Sciatic nerve (tissue), 2 donors: Measurements from ENCODE around the gene CRYBB2. TPM values are rescaled to one million over a fixed set of nuclear protein-coding genes. Genes with fewer than 3 reads are reported as not detected.
A peak's percentile ranks its signal among the peaks of the same experiment; 100 is the strongest.
"Not testable (repeated sequence)": the region's sequence is repeated elsewhere in the genome, so short reads cannot be mapped to it uniquely, and the experiment has no call there.

ENCODE experiments used
- ATAC-seq: fragments of 200-7000 bp; cut with Tn5 transposase; one replicate; pipeline ENCODE4 v1.9.1; 2020; ENCODE audit warnings: mild to moderate bottlenecking, moderate library complexity
- DNase-seq: peaks from one replicate; pipeline ENCODE4 v3.0.0-alpha.2; 2020; ENCODE audit warnings: low spot score
- intact Hi-C: fragments of 100-400 bp; cut with DNase I; formaldehyde crosslinking; loops from one replicate; pipeline ENCODE4 v1.14.2; 2022
- total RNA-seq: library from RNA; stranded (reverse); fragmentation: NEBNext Ultra II Directional; extraction: Animal tissue kit (Norgen Biotek cat#: 25700); gene quantifications from one replicate; pipeline ENCODE4 v1.2.1, GENCODE V29; 2021
- donor health status: DM: no; HTN: no; CAD: no.
- donor health status: DM: no; HTN: no; CAD: no.

The CRYBB2 gene
- total RNA-seq, 1 donor from 2014 or later = not detected

DNA sequence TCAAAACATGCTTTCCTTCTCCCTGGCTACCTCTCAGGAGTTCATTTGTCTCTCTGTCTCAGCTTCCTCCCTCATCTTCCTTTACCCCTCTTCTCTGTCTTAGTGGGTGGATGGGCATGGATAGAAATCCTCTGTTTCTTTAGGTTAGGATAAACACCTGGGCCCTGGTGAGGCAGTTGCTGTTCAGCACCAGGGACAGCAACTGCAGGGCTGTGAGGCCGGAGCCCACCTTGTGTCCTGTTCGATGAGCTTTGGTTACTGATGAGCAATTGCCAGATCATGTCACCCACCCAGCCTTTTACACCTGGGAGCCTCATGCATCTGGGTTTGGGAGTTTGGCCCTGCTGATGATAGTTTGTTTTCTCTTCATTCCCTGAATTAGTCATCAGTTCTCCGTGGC is 25.9 kb upstream of the CRYBB2 start:
- ATAC-seq (no peak), DNase-seq (no peak)
- intact Hi-C loops = no loop called here

DNA sequence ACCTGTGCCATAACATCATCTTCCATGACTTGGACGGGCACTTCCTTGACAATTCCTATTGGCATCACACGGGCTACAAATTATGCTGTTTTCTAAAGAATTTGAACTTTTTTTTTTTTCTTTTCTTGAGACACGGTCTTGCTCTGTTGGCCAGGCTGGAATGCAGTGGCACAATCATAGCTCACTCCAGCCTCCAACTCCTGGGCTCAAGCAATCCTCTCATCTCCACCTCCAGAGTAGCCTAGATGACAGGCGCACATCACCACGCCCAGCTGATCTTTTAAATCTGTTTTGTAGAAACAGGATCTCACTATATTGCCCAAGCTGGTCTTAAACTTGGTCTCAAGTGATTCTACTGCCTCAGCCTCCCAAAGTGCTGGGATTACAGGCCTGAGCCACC is 23.1 kb upstream of the CRYBB2 start:
- ATAC-seq (no peak), DNase-seq (no peak)
- intact Hi-C loops = no loop called here

DNA sequence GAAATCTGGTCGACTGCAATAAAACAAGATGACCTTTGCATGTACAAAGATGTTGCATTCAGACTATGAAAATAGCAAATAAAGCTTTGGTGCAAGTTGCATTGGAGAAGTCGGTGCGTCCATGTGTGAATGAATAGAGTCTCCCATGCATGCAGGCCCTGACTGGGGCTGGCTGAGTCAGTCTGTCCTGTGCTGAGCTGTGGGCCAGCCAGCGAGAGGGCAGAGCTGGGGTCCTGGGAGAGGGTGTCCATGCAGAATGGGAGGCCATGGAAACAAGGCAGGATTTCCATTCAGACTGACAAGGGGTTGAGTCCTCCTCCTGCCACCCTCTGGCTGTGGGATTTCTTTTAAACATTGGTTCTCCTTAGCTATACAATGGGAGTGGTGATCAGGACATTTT is 22.1 kb upstream of the CRYBB2 start:
- DNase-seq (no peak), ATAC-seq (no peak)

DNA sequence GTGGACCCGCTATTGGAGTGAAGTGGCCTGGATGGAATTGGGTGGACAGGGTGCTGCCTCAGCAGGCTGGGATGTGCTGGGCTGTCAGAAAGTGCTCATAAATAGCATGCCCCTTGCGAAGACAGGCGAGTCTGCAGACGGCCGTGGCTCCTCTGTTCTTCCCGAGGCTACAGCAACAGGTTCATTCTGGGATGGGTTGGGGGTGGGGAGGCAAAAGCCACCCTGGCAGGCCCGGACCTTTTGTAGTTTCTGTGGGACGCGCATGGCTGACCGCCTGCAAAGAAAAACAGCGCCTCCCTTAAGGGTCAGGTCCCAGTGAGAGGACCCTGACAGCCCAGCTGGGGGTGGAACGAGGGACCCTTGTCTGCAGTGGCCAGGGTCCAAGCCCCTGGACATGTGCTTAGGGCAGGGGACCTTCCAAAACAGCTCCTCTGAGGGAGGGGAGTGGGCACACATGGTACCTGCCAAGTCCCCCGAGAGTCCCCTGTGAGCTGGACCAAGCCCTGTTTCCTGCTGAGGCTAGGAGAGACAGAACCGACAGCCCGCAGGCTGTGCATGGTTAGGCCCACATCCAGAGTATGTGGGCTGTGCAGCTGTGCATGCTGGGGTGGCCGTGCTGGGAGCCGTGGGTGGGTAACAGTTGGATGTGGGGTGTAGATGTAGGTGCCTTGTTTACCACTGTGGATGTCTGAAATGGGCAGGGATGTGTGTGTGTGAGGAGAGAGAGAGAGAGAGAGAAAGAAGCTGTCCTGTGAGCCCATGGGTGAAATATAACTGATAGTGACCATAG is 19.5 kb upstream of the CRYBB2 start, which contains the start of gene CRYBB3:
Gene CRYBB3 (plus strand): TSS at position 128 of the 790 bp plus-strand sequence. CDS start 1,539 bp downstream, outside the sequence.
- intact Hi-C loops = no loop called here
- DNase-seq = no peak
- ATAC-seq = no peak

More for the DNA sequence above, 22.1 kb upstream of the CRYBB2 start:
- intact Hi-C loops = no loop called here

DNA sequence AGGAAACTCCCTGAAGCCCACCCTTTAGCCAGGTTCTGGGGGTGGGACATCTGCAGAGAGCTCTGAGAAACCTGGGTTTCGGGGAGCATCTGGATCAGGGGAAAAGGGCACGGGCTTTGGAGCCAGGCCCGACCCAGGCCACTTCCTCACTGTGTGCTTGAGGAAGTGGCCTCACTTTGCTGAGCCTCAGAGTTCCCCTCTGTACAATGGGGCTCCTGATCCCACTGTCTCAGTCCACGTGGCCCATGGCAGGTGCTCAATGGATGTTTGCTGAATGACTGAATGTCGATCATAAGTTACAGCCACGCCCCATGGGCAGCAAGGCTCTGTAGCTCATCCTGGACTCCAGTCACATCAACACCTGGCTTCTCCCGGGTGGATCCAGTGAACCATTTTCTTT is 18.5 kb upstream of the CRYBB2 start:
- no peak for DNase-seq
- ATAC-seq = no peak
- intact Hi-C loops = no loop called here

DNA sequence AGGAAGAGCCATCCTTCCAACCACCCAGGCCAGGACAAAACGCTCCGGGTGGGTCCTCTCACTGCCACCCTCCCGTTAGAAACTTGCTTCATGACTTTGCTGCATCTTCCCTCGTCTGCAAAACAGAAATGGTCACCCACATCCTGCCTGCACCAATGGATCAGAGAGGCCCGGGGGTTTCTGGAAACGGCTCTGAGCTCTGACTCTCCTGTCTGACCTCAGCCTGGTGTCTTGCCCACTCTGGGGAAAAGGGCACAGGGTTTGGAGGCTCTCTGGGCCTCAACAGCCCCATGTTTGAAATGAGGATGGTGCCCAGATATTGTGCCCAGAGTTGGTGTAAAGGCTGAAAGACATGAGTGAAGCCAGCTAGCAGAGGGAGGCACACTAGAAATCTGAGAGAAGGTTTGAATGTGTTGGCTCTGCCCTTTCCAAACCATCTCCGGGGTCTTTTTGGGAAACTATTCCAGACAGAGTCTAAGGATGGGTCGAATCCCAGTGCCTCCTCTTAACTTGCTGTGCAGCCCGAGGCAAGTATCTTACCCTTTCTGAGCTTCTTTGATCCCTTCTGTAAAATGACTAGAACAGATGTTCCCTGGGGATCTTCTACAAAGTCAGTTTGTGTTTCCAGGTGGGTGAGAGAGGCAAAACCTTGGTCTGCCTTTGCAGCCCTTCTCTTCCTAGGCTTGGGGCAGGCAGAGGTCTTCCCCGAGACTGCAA is 17.7 kb upstream of the CRYBB2 start:
- intact Hi-C loops = no loop called here
- DNase-seq (no peak), ATAC-seq (no peak)

DNA sequence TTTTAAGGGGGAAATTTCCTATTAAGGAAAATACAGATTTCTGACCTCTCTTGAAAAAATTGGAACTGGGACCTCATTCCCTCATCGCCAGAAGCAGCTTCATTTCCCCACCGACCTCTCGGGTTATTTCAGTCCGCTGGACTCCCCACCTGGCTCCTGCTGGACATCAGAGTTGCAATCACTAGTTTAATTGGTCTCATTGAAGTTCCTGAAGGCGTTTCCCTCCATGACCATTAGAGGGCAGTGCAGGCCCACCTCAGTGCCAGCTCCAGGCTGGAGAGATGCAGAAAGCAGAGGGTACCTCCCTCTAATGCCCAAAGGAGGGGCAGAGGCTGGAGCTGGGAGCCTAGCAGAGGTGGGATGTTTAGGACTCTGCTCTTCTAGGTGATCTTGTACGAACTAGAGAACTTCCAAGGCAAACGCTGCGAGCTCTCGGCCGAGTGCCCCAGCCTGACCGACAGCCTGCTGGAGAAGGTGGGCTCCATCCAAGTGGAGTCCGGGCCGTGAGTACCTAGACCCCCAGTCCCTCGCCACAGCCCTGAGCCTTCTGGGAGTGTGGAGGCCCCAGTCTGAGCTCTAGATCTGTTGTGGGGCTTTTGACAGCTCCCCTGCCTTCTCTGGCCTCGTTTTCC is 17.0 kb upstream of the CRYBB2 start:
- ATAC-seq (peak; percentile 68), DNase-seq (peak; percentile 76)
- intact Hi-C loops = no loop called here

DNA sequence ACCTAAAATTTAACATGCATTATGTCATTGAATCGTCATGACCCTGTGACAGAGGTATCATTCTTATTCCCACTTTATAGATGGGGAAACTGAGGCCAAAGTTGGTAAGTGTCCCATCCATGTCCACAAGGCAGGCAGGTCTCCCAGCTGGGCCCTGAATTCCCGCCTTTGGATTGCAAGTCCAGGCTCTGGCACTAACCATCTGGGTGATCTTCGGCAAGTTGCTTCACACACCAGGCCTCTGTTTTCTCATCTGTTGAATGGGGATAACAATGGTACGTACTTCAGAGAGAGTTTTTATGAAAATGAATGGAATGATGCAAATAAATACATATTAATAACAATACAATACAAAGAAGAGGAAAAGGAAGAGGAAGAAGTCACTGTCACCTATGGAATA is 16.4 kb upstream of the CRYBB2 start:
- DNase-seq (no peak), ATAC-seq (no peak)
- intact Hi-C loops = no loop called here

DNA sequence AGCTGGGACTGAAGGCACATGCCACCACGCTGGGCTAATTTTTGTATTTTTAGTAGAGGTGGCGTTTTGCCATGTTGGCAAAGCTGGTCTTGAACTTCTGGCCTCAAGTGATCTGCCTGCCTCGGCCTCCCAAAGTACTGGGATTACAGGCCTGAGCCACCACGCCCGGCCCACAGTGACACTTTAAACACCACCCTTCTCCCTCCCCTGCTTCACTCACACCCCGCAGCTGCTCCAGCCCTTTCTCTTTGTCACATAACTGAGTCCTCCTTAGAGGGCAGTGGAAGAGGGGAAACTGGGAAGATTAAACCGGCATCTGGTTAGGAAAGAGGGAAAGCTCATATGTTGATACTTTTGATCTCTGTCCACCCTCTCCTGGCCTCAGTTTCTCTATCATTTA is 14.9 kb upstream of the CRYBB2 start:
- DNase-seq, intact Hi-C loops, ATAC-seq: not testable (repeated sequence)

DNA sequence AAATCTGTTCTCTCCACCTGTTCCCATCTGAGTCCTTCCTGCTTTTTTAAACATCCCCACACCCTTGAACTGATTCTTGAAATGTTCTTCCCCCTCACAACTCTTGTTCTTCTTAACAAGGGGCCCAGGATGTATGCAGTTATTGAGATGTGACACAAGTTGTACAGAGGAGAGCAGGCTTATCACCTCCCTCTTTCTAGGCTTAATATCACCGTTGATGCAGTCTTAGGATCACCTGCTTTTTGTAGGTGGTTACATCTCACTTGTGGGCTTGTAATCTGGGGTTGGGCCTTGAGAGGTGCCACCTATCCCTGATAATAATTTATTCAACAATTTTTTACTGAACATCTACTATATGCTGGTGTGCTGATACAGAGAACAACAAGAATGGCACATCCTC is 13.6 kb upstream of the CRYBB2 start:
- ATAC-seq (no peak), DNase-seq (no peak)
- intact Hi-C loops = no loop called here

DNA sequence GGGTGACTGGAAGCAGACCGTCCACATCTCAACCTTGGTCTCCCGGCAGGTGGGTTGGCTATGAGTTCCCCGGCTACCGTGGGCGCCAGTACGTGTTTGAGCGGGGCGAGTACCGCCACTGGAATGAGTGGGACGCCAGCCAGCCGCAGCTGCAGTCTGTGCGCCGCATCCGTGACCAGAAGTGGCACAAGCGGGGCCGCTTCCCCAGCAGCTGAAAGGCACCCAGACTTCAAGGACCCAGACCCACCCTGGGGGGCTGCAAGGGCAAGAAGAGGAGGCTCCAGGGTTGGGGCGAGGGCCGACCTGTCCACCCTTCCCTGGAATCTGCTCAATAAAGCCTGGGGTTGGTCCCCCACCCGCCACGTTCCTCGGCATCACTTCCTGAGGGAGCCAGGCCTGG is 12.4 kb upstream of the CRYBB2 start:
- intact Hi-C loops = no loop called here
- ATAC-seq (no peak), DNase-seq (no peak)

DNA sequence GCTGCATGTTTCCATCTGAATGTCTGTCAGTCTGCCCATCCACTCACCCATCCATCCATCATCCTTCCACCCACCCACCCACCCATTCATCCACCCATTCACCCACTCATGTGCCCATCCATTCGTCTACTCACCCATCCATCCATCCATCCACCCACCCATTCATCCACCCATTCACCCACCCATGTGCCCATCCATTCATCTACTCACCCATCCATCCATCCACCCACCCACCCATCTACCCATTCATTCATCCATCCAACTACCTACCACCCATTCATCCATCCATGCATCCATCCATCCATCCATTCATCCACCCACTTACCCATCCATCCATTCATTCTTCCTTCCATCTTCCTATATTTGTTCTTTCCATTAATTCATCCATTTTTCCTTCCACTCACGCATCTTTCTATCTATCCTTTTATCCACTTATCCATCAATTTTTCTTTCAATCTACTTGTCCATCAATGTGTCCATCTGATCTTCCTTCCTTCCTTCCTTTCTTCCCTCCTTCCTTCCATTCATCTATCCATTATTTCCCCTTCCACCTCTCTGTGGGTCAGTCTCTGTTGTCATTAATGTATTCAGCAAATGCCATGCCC is 11.8 kb upstream of the CRYBB2 start:
- no peak for ATAC-seq
- no peak for DNase-seq
- intact Hi-C loops = no loop called here

DNA sequence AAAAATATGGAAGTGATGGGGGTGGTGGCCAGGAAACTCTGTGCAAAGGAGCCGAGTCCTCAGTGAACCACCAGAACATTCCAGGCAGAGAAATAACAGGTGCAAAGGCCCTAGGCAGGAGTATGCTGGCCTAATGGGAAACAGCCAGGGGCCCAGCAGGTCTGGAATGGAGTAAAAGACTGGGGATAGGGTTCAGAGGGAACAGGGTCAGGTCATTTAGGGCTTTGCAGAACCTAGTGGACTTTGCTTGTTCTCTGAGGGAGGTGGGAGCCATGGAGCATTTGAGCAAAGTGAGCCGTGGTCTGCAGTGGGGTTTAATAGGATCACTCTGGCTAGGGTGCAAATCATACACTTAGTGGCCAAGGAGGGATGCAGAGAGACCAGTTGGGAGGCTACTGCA is 11.1 kb upstream of the CRYBB2 start:
- ATAC-seq = no peak
- DNase-seq = no peak
- intact Hi-C loops = no loop called here

DNA sequence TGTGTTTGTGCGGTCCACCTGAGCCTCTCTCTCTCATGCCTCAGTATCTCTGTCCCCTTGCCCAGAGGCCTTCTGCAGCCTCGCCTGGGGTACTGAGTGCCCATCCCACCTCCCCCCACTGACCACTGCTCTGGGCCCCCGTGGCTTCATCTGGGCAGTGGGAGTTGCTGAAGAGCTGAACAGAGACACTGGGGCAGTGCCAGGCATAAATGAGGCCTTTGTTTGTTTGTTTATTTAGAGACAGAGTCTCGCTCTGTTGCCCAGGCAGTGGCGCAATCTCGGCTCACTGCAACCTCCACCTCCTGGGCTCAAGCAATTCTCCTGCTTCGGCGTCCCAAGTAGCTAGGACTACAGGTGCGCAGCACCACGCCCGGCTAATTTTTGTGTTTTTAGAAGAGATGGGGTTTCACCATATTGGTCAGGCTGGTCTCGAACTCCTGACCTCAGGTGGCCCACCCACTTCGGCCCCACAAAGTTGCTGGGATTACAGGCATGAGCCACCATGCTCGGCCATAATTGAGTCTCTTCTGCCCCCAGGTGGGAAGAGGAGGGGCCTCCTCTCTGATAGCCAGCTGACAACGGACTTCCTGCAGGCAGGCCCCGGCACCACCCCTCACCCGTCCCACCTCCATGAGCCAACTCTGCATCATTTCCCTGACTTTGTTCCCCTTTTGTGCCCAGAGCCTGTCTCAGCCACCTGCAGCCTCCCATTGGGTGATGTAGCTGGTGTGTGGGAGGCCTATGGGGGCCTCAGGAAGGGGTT is 10.5 kb upstream of the CRYBB2 start:
- no peak for DNase-seq
- no peak for ATAC-seq
- intact Hi-C loops = no loop called here

DNA sequence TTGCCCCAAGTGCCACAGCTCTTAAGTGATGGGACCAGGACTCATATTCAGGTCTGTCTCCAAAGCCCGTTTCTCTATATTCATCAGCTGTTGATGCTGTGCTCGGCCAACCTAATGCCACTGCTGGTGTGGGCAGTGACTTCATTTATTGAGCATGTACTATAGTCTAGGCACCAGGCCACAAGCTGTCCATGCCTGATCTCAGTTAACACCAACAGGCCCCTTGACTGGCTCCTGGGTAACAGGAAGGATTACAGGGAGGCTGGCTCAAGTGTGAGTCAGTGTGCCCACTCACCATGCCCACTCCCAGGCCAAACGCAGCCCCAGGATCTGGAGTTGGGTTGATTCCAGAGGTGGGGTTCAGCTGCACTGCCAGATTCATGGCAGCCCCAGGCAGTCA is 8.6 kb upstream of the CRYBB2 start:
- ATAC-seq (no peak), DNase-seq (no peak)
- intact Hi-C loops = no loop called here

DNA sequence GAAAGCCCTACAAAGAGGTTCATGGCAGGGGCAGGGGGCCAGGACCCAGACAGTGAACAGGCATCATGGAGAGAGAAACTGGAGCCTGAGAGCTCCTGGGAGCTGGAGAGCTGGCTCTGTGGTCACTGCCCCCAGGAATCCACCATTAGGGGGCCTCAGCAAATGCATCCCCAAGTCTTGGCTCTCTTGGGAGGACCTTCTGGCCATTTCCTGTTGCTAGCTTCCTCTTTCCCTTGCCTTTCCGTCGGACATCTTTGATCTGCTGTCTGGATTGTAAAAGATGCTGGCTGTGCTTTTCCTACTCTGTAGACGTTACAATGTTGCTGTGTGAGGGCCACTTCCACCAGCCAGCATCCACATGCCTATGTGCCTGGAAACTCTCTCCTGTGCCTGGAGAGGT is 7.1 kb upstream of the CRYBB2 start:
- intact Hi-C loops = no loop called here
- DNase-seq = no peak
- ATAC-seq = no peak

DNA sequence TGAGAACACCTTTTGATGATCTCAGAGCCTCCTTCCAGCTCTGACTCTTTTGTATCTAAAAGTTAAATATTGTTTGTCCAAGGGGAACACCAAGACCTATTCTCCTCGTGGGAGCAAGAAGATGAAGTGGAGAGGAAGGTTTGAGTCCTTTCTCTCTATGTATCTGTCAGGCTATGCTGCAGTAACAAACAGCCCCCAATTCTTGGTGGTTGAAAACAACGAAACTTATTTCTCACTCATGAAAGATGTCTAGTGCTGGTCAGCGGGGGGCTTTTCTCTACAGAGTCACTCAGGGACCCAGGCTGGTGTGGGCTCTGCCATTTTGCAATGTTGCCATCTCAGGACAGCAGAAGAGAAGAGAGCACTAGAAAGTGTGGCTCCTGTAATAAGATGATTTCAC is 6.2 kb upstream of the CRYBB2 start:
- no peak for DNase-seq
- ATAC-seq = no peak
- intact Hi-C loops = no loop called here

DNA sequence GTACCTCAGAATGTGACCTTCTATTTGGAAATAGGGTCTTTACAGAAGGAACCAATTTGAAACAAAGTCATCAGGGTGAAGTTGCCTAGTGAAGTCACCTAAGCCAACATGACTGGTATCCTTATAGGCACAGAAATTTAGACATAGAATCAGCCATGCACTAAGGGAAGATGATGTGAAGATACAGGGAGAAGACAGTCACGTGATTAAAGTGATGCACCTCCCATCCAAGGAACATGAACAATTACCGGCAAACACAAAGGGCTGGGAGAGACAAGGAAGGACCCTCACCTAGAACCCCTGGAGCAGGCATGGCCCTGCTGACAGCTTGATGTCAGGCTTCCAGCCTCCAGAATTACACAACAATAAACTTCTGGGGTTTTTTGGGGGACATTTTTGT is 3.2 kb upstream of the CRYBB2 start:
- DNase-seq (no peak), ATAC-seq (no peak)
- intact Hi-C loops = no loop called here

DNA sequence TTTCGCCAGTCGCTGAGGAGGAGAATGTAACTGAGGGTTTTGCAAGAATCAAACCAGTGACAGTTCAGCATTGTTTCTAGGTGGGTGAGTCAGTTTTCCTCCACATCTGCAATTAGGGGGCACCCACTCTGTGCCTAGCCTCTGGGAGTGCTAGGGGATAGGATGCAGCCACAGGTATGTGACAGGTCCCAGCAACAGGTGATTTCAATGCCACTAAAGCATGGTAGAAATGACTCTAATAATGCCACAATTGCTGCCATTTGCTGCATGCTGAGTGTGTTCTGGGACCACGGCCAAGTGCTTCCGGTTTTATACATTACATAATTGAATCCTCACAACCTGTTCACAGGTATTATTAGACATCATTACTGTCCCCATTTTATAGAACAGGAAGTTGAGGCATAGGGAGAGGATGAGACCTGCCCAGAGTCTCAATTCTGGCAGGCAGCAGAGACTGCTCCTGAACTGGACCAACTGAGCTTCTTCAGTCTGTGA is 556 bp downstream of the CRYBB2 start:
- ATAC-seq = no peak
- intact Hi-C loops = no loop called here
- DNase-seq = no peak
